K562 (cell line): ENCODE measurements around the gene PRR19. TPM values are rescaled to one million over a fixed set of nuclear protein-coding genes. Genes with fewer than 3 reads are reported as not detected.

Experiments
- EP300 ChIP-seq: IDR thresholded peaks from 2 replicates; pipeline ENCODE4 v1.6.1; 2012; ENCODE audit warnings: low read length, improper control_type of control experiment
- ESRRA ChIP-seq: fragments of 450-650 bp; IDR thresholded peaks from 2 replicates; pipeline ENCODE4 v1.6.1; 2014; ENCODE audit warnings: low read depth, mild to moderate bottlenecking, moderate library complexity, borderline replicate concordance
- MNT ChIP-seq, 2 experiments: fragments of 450-650 bp; conservative IDR thresholded peaks; 2 replicates each; pipeline ENCODE4 v1.6.1; 2017; ENCODE audit warnings: mild to moderate bottlenecking in 2 of 2, moderate library complexity in 2 of 2
- PATZ1 ChIP-seq: fragments of 250-450 bp; sonication (Bioruptor Pico); IDR thresholded peaks from 2 replicates; pipeline ENCODE4 v1.5.0; 2020; ENCODE audit warnings: mild to moderate bottlenecking, borderline replicate concordance
- ZNF740 ChIP-seq, 3 experiments: fragments of 200-800 bp in 1 of 3; sonication (Bioruptor generic) in 1 of 3; sonication (generic) in 1 of 3; formaldehyde crosslinking in 1 of 3; IDR thresholded peaks; 2 replicates each; pipeline versions ENCODE4 v1.6.1 to v1.8.0; 2016 to 2022; ENCODE audit warnings: mild to moderate bottlenecking in 2 of 3, missing compliant biosample characterization in 2 of 3, missing genetic modification characterization in 2 of 3, missing genetic modification reagents in 1 of 3
- polyA plus RNA-seq, 8 experiments: library from polyadenylated mRNA; depleted of rRNA in 4 of 8; stranded (reverse) in 5 of 8; unstranded in 3 of 8; fragments of >200 nt; fragmentation: Nextera tagmentation in 2 of 8; fragmentation: Illumina TruSeq in 1 of 8; extraction: Ambion mirVana in 2 of 8; extraction: Trizol in 1 of 8; gene quantifications; 2 replicates each; pipeline versions ENCODE4 v1.2.1 to v1.2.3, GENCODE V29; 2011 to 2014; ENCODE audit warnings: inconsistent platforms in 1 of 8, missing spikeins in 1 of 8
- total RNA-seq, 7 experiments: library from RNA; depleted of rRNA in 6 of 7; stranded (reverse); fragments of >200 nt in 6 of 7; fragmentation: Illumina TruSeq in 2 of 7; extraction: Trizol in 2 of 7; gene quantifications; 2 replicates each; pipeline versions ENCODE4 v1.2.1 to v1.2.3, GENCODE V29; 2011 to 2021; ENCODE audit warnings: low replicate concordance in 1 of 7

PRR19 gene
- total and polyA plus RNA-seq, 9 of the 15 experiments (the other 6 are each of a cell fraction or from before 2014, with no cell fraction given): 0.10 to 1.6 (median 0.54) TPM

GRCh38 chr19:42281827-42282762 lies 19.8 kb upstream of the PRR19 start (continued):
- TF ChIP-seq MNT (conservative IDR thresholded peaks at IDR 0.05) (peak; percentile 36 to 56; a peak in 3 of 4 replicates), ZNF740 (CRISPR knock-in tag; IDR thresholded peaks at IDR 0.05) (0 out of 2 replicates have a peak, but pooled peaks have one; percentile 32), ZNF740 (tag; IDR thresholded peaks at IDR 0.05) (no peak), EP300 (peak; percentile 26; the same call in 1 of the 2 replicates), PATZ1 (CRISPR knock-in tag) (no peak), ESRRA (no peak)
- TF ChIP-seq, all 486 proteins: peak for 33
